ENCODE results near the gene STXBP3.

STXBP3 gene

DNA sequence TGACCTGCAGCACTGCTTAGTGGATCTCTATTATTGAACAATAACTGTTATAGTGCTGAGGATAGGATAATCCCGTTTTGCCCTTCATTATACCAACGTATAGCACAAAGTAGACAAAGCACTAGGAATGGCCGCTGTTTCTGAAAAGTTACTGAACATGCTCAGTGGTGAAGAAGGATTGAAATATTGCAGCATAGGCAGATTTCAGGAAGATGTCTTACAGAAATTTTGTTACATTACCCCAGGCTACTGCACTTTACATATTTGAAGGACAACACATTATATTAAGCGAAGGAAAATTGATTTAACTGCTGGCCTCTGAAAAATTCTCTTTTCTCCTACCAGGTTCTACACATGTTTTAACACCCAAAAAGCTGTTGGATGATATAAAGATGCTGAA is 62.0 kb downstream of the STXBP3 start:
- DNase-seq: no peak

DNA sequence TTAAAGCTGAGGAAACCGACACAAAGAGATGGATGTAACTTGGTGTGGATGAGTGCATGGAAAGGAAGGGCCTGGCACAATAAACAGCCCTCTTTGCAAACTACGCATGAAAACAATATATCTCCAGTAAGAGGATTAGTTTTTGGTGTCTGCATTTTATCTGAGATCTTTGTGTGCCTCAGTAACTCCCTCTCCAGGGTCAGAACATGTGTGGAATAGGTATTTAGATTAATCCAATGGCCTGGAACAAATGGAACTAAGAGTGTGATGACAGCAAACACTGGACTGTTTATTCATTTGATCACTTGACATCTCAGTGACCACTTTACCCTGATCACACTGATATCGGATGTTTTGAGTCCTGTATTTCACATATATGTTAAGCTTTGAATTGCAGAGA is 65.1 kb downstream of the STXBP3 start:
- DNase-seq: no peak

DNA sequence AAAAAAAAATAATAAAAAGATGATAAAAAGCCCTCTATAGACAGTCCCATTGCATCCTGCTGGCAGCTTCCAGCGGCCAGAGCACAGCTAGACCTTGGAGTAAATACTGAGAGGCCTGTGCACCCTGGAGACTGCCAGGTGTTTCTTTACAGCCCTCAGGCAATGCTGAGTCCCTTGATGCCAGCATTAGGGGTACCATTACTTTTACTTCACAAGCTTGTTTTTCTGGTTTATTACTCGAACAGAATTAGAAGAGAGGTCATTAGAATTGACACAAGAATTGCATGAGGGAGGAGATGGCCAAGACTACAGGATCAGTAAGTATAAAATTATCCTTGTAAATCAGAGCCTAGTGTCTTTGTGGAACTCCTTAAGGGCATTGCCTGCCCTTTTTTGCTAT is 66.9 kb downstream of the STXBP3 start:
- DNase-seq: no peak

DNA sequence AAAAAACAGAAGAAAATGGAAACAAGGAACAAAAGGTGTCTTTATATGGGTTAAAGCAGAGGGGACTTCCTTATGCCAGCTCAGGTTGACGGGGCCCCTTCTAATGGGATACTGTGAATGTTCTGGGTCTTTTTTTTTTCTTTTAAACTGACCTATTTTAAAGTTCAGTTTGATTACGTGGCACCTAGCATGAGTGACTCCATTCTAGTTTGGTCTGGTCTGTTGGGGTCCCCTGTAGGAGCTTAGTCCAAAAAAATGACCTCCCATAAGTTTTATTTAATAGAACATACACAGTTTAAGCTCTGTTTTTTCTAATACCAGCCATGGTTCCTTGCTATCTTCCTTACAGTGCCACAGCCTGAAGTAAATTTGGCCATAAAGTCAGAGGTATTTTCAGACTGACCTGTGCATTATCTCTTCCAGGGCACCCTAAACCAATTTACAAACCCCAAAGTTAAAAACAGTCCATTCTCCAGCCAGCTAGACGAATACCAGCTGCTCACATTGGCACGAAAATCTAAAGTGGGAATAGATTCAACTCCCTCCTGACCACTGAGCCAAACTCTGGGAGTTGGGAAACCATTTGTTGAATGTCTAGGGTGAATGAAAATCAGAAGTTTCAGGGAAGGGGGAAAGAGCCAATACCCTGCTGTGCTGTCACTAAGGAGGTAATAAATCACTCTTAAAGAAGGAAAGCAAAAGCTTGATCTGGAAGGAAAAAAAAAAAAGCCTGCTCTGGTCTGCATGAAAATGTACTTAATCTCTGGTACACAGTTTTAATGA is 68.1 kb downstream of the STXBP3 start:
- no peak for DNase-seq

DNA sequence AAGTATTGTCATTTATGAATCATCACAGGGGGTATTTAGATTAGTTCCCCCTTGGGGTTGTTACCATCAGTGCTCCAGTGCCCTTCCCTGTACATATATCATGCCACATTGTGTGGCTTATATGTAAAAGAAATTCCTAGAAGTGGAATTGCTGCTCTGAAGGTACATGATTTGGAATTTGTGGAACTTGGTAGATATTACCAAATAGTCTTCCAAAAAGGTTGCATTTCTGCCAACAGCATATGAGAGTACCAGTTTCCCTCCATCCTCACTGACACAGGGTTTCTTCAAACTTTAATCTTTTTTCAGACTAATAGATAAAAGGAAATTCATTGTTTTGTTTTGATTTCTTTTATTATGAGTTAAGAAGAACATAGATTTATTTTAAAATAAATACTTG is 69.1 kb downstream of the STXBP3 start:
- DNase-seq: no peak

DNA sequence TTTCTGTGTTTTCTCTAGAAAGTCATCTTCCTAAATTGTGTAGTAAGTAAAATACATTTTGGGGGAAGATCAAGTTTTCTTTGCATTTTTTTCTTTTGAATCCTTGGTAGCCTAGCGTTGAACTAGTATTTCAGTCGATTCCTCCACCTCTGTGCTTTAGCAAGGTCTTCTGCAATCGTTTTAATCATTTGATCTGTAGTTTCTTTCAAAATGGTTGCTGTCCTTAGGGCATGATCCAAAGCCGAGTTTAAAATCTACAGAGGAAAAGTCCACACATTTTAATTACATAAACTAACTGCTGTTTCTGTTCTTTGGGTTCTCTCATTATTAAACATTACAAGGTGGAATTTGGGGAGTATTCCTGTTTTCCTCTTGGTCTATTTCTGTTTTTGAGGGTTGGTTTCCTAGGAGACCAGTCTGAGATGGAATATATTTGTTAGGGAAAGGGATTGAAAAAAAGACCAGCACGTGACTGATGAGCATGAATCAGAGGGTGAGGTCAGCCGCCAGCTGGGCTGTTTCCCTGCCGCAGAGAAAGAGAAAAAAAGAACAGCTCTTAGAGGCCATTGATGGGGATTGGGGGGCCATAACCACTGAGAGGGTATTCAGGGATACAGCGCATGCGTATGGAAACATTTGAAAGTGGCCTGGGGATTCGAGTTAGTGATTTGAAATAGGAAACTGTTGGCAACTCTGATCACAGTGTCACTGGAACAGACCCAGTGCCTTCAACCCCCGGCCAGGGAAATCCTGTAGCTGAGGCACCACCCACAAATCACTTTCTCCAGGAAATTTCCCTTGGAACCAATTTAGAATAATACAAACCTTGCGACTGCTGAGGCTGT is 69.8 kb downstream of the STXBP3 start:
- peak; percentile 44 to 75 for DNase-seq

DNA sequence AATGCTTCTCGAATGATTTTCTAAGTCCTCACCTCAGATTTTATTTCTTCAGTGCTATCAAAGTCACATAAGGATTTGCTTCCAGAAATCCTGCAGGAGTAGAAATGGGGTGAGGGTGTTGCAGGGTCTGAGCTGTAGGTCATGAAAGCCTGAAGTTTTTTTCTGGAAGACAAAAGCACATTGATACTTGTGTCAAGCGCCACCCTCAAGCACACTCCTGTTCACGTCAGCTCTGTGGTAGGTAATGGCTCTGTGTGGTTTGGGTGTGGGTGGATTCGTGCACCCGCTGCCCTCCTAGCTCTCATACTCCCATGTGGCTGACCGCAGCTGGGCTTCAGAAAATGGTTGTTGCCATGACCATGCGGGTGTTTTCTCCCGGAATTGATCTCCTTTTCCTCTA is 70.5 kb downstream of the STXBP3 start:
- DNase-seq: peak; percentile 33 to 37

DNA sequence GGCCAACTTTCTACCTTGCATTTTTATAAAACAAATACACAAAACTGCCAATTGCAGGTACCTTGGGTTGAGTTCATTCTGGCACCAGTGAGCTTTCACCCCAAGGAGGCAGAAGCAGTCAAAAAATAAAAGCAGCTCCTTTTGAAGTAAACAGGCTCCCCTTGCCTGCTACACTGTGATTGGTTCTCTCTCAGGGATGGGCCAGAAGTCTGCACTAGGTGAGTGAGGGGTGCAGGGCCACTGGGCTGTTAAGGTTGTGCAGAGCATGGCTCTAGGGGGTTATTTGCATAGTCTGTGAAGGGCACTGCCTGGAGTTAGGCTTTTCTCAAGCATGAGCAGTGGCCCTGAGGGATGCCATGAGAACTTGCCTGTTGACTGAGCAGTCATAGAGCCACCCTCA is 71.3 kb downstream of the STXBP3 start:
- no peak for DNase-seq

DNA sequence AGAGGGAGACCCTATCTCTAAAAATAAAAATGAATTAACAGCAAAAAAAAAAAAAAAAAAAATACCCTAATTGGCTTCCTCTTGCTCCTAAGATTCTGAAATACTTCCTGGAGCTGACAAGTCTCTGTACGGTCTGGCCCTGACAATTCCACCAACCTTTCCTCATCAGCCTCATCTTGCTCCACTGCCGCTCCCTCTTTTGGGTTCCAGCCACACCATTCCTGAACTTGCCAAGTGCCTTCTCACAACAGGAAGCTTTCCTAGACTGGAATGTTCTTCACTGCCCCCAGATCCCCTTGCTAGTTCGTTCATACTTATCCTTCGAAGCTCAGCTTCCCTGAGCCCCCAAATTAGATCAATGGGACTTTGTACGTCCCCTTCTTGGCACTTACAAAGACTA is 73.4 kb downstream of the STXBP3 start:
- DNase-seq: no peak

DNA sequence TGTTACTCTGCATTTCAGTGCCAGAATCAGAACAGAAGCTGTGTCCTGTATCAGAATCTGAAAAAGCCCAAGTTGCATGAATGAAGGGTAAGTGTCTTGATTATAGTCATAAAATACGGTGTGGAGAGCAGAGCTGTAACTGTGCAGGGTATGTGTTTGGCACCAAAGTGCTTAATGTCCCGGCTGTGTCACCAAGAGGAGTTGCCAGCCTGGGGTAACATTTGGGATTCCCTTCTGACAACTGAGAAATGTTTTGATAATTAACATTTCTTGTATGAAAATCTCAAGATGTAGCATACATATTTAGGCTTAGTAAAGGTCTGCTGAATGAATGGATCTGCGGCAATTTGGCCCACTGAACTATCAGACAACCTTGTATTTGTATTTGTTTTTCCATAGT is 77.2 kb downstream of the STXBP3 start:
- DNase-seq: no peak

DNA sequence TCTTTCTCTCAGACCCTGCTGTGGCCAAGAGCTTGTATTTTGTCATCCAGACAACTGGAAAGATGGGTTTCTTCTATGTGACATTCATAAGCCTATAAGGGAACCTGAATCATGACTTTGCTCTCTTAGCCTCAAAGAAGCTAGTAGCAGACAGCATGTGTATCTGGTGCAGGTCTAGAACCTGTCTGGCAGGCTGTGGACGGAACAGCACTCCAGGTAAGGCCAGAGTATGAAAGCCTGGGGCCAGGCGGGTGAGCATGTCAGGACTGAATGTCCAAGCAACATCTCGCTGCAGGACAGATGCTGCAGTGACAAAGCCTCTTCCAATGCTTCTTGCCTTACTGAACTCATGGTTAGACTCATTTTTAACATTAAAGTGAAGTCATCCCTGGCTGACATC is 77.6 kb downstream of the STXBP3 start:
- DNase-seq: no peak

DNA sequence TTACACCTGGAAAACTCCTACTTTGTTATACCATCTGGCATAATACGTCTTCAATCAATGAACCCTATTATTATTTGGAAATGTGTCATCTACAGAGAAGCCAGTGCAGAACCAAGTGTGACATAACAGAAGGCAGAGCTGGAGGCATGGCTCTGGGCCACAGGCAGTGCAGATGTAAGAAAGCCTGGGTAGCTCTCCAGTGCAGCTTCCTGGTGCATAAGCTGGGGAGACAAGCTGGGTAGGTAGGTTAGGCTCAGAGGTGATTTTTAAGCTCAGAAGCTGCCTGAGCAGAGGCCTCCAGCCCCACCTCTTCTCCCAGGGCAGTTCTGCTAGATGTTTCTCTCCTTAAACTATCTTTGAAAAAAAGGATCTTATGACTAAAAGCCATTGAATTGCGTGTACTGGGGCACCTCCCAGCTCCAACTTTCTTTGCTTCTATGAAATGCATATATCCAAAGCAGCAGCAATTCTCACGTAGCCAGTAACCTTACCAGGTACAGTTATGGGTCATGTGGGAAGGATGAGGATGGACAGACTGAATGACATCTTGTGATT is 79.7 kb downstream of the STXBP3 start:
- no peak for DNase-seq

DNA sequence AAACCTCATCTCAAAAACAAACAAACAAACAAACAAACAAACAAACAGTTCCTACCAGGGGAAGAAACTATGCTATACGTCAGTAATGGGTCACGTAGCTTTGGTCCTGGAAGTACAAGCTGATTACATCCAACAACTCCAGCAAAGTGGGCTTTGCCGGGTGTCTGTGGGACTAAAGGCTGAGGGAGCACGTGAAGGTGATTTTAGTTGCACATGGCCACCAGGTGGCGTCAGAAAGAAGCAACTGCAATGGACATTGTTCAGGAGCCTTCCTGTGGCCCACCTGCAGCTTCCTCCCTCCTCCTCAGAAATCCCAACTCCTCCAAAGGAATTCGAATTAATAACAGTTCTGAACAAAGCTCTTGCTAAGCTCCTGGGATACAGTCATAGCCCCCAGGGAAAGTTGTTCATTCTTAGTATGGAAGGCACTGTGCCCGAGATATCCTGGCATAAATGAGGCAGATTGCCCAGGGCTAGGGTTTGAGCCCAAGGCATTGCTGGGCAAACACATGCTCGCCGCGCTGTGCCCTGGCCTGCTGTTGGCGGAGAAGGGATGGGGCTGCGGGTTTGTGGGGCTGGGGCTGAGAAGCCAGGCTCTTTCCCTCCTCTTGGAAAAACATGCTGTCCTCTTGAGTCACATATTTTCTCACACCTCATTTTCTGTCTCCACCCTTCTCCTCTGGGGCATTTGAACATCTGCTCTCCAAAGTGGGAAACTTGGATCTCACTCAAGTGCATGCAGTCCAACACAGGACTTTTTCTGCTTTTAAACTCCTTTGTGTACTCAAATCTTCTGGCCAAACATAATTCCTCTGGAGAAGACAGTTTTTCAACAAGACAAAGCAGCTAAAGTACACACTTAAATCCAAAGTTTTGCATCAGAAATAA is 81.8 kb downstream of the STXBP3 start:
- DNase-seq: peak; percentile 72 to 73

DNA sequence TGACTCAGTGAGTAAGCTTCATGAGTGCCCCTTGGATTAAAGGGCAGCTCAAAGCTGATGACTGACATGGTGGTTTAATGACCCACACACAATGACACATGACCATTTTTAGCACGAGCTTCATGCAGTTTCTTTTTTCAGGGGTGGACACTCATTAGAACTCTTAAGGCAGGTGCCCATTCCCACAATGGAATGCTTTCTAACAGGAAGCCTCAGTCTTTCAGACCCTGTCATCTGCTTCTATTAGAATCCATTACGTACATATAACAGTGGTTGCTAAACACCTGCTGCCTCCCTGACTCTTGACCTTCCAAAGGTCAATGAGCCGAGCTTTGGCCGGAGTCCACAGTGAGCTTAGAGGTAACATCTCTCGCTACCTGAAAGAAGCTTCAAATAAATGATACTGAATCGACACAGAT is 83.0 kb downstream of the STXBP3 start:
- DNase-seq: peak; percentile 54 to 78

DNA sequence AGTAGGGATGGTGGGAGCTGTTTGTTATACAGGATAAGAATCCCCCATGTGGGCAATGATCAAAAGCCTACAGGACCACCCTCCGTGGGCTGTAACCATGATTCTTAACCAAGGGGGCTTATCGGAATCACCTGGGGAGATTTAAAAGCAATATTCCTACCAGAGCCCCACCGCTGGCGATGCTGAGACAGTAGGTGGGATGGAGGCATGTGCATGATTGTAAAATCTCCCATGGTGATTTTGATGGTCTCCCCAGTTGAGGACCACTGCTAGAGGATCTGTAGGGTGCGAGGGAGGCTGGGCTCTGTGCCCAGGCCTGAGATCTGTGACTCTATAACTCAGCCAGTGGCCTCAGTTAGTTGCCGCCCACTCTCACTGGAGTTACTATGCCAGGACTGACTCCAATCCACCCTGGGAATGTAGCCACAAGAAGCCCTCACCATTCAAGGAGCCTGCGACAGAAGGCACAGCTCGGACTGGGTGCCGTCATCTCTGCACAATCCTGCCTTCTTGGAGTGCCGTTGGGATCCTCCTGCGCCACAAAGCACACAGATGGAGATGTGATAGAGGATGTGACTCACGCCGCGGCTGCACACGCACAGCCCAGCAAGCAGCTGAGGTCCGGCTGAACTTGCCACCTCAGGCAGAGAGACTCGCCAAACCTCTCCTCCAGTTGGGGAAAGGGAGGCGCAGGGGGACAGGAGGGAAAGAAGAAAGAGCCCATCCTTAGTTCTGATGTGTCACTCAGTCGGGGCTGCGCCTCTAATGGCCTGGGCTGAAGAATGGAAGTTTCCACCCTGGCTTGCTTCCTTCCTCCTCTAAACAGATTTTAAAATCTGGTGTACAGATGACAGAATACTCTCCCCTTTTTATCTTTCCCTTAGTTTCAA is 83.9 kb downstream of the STXBP3 start:
- peak; percentile 44 to 61 for DNase-seq

DNA sequence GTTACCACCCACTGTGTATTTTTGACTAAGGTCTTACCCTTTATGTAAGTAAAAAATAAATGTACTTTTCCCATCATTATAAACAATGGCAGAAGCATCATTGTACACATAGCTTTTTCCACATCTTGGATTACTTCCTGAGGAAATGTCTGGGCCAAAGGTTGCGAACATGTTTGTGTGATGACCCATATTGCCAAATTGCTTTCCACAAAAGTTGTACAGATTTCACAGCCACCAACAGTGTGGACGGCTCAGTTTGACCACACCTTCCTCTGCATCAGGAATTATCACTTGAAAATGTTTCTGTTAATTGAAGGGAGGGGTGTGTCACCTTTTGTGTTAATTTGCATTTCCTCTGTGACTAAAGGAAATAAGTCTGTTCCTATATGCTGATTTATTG is 84.8 kb downstream of the STXBP3 start:
- DNase-seq: no peak

DNA sequence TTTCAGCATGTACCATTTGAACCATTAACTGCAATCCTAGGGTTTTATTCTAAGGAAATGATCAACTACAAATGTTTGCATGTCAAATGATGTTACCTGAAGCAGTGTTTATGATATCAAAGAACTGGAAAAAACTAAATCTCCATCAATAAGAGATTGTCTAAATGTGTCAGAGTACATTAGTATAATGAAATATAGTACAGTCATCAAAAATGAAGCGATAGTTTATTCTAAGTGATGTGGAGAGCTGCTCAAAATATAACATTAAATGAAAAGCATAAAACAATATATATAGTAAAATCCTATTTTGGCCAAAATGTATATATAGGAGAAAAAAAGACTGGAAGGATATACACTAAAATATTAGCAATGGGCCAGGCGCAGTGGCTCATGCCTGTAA is 86.5 kb downstream of the STXBP3 start:
- no peak for DNase-seq

DNA sequence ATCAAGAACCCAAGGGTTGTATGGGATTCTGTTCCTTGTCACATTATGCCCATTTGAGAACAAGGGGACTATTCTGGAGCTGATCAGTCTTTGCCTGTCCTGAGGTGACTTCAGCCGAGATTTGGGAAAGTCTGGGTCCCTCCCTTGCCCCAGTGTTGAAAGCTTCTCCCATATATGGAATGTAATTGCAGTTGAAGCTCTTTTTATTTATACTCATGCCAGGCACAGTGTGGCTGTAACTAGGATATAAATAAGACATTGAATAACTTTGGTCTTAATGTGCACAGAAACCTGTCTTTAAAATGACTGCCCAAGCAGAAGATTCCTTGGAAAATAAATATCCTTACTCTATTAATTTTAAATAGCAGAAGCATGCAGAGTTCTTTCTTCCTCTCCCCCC is 95.2 kb downstream of the STXBP3 start:
- DNase-seq: no peak

DNA sequence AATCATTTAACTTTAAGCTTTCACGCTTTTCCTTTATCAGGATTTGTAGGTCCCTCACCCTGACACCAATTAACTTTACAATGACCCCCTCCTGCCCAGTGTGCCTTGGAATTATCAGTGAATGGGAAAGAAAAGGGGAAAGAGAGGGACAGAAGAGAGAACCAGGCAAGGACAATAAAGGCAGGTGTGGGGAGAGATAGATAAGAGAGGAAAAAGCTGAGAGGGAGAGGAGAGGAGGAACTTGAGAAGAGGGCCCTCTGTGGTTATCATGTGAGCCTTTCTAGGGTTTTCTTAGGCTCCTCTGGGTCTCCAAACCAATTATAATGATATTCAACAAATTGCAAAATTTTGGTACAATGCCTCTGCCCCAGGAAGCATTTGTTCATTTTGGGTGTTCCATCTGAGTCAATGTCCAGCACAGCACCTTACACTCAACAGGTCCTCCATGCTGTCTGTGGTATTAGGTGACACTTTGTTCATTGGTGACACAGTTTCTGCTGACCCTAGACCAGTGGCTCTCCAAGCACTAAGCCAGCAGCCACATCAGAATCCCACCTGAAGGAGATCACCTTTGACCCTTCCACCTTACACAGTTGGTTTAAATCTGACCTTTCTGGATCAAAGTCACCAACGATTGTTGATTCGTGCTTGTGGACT is 96.2 kb downstream of the STXBP3 start:
- no peak for DNase-seq

DNA sequence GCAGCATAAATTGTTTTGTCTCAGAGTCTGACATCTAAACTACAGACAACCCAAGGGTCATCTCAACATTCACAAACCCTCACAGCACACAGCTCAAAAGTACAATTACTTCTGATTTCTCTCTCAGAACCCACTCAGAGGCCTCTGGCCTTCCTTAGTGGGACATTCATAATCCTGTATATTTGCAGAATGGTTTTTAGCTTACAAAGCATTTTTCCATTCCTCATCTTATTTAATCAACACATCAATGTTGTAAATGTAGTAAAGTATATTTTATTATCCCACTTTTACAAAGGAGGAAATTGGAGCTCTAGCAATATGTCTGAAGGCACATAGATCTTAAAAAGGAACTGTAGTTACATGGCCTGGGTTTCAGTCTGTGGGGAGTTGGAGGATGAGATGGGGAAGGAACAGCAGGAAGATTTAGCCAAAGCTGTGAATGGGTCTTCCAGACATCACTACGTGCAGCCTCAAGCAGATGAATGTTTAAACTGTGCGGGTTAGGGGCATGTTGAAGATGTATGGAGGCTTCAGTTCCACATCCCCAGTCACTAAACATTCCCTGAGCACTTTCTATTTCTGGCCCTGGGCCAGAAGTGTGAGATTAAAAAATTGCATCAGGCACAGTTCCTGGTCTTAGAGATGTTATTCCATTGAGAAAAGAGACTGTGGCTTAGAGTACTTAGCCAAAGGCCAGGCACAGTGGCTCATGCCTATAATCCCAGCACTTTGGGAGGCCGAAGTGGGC is 97.1 kb downstream of the STXBP3 start:
- DNase-seq: no peak

DNA sequence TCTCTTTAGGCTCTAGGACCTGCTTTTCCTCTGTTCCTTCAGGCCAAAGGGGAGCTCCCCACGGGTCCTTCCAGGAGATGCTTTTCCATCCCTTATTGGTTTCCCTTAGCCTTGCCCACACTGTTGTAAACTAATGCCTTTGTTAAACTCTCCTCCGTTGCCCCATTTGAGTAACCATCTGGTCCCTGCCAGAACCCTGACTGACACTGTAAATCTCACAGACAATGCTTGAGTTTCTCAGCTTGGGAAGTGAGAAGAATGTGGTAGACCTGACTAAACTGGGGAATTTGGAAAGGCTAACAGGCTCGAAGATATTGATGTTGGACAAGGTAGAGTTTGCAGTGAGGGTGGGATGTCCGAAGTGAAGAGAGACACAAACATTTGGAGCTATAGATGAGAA is 99.0 kb downstream of the STXBP3 start:
- DNase-seq: no peak
